Measurements from ENCODE around the gene NSMCE3. TPM values are rescaled to one million over a fixed set of nuclear protein-coding genes. Genes with fewer than 3 reads are reported as not detected.

NSMCE3 gene
- total RNA-seq, 4 donors from 2014 or later, result 10.6 to 16.4 (median 13.9) TPM

GRCh38 chr15:29280514-29280913 lies 10.9 kb upstream of the NSMCE3 start:
- Histone ChIP-seq H3K27ac (no peak overlapping the region), H3K4me1 (no peaks in the 10 kb centered on the region), H3K9me3 (no peaks in the 10 kb centered on the region), H3K4me3 (no peak overlapping the region), H3K27me3 (no peaks in the 10 kb centered on the region), H3K36me3 (no peaks in the 10 kb centered on the region)
- TF ChIP-seq CTCF (IDR thresholded peaks at IDR 0.05), result no peak
- no peak for TF ChIP-seq EP300 (IDR thresholded peaks at IDR 0.05)
- no peak for TF ChIP-seq POLR2A (IDR thresholded peaks at IDR 0.05)
- no peak for TF ChIP-seq POLR2AphosphoS5 (IDR thresholded peaks at IDR 0.05)
- 29 to 50% methylated on average over 1 to 7 of the region's 7 CpGs for WGBS, 2 donors (ENCODE audit: low coverage in 1 of 2)
- ATAC-seq, result no peak

- WGBS, 2 donors (ENCODE audit: low coverage in 1 of 2), result 61 to 78% methylated on average over 2 of the region's 3 CpGs
- ATAC-seq, result no peak
- TF ChIP-seq POLR2AphosphoS5 (IDR thresholded peaks at IDR 0.05) (no peak), POLR2A (IDR thresholded peaks at IDR 0.05) (no peak), EP300 (IDR thresholded peaks at IDR 0.05) (no peak), CTCF (IDR thresholded peaks at IDR 0.05) (no peak)
- no peaks in the 10 kb centered on the region for H3K9me3 ChIP-seq
- H3K36me3 ChIP-seq, result no peaks in the 10 kb centered on the region
- no peak overlapping the region for H3K4me3 ChIP-seq
- no peaks in the 10 kb centered on the region for H3K27me3 ChIP-seq
- H3K27ac ChIP-seq, result no peak overlapping the region
- no peaks in the 10 kb centered on the region for H3K4me1 ChIP-seq
These were observed 8.9 kb upstream of the NSMCE3 start for GRCh38 chr15:29278436-29279105.

- no peak for ATAC-seq
- no peak overlapping the region for H3K4me3 ChIP-seq
- H3K4me1 ChIP-seq, result no peaks in the 10 kb centered on the region
- H3K9me3 ChIP-seq, result no peaks in the 10 kb centered on the region
- 80 to 100% methylated on average over 1 of the region's 2 CpGs for WGBS, 2 donors (ENCODE audit: low coverage in 1 of 2)
- no peaks in the 10 kb centered on the region for H3K36me3 ChIP-seq
- TF ChIP-seq CTCF (IDR thresholded peaks at IDR 0.05) (no peak), POLR2AphosphoS5 (IDR thresholded peaks at IDR 0.05) (no peak), POLR2A (IDR thresholded peaks at IDR 0.05) (no peak), EP300 (IDR thresholded peaks at IDR 0.05) (no peak)
- H3K27me3 ChIP-seq, result no peaks in the 10 kb centered on the region
- no peak overlapping the region for H3K27ac ChIP-seq
These were observed 6.7 kb upstream of the NSMCE3 start for GRCh38 chr15:29276366-29276765.

GRCh38 chr15:29275855-29276254 lies 6.2 kb upstream of the NSMCE3 start:
- Histone ChIP-seq H3K27ac (no peak overlapping the region), H3K4me1 (peaks cover 0 to 3% (median 0%) of the 10 kb centered on the region in 3 donors), H3K9me3 (no peaks in the 10 kb centered on the region), H3K36me3 (no peaks in the 10 kb centered on the region), H3K4me3 (no peak overlapping the region), H3K27me3 (no peaks in the 10 kb centered on the region)
- 55 to 100% methylated on average over 1 of the region's 1 CpG for WGBS, 2 donors (ENCODE audit: low coverage in 1 of 2)
- TF ChIP-seq EP300 (IDR thresholded peaks at IDR 0.05), result no peak
- no peak for TF ChIP-seq CTCF (IDR thresholded peaks at IDR 0.05)
- TF ChIP-seq POLR2A (IDR thresholded peaks at IDR 0.05), result no peak
- TF ChIP-seq POLR2AphosphoS5 (IDR thresholded peaks at IDR 0.05), result no peak
- ATAC-seq, result no peak

GRCh38 chr15:29274946-29275345 lies 5.3 kb upstream of the NSMCE3 start:
- no peaks in the 10 kb centered on the region for H3K9me3 ChIP-seq
- no peak overlapping the region for H3K27ac ChIP-seq
- no peak for ATAC-seq
- no peaks in the 10 kb centered on the region for H3K36me3 ChIP-seq
- TF ChIP-seq POLR2A (IDR thresholded peaks at IDR 0.05) (no peak), CTCF (IDR thresholded peaks at IDR 0.05) (no peak), EP300 (IDR thresholded peaks at IDR 0.05) (no peak), POLR2AphosphoS5 (IDR thresholded peaks at IDR 0.05) (no peak)
- WGBS, 2 donors (ENCODE audit: low coverage in 1 of 2), result 83% methylated on average over 2 to 3 of the region's 3 CpGs
- peaks cover 0 to 10% (median 0%) of the 10 kb centered on the region in 3 donors for H3K4me1 ChIP-seq
- no peak overlapping the region for H3K4me3 ChIP-seq
- H3K27me3 ChIP-seq, result no peaks in the 10 kb centered on the region
